Measurements from ENCODE around the gene RIPK3. TPM values are rescaled to one million over a fixed set of nuclear protein-coding genes. Genes with fewer than 3 reads are reported as not detected.

RIPK3 gene
- total RNA-seq, 4 donors from 2014 or later = 6.8 to 13.7 (median 11.1) TPM

DNA sequence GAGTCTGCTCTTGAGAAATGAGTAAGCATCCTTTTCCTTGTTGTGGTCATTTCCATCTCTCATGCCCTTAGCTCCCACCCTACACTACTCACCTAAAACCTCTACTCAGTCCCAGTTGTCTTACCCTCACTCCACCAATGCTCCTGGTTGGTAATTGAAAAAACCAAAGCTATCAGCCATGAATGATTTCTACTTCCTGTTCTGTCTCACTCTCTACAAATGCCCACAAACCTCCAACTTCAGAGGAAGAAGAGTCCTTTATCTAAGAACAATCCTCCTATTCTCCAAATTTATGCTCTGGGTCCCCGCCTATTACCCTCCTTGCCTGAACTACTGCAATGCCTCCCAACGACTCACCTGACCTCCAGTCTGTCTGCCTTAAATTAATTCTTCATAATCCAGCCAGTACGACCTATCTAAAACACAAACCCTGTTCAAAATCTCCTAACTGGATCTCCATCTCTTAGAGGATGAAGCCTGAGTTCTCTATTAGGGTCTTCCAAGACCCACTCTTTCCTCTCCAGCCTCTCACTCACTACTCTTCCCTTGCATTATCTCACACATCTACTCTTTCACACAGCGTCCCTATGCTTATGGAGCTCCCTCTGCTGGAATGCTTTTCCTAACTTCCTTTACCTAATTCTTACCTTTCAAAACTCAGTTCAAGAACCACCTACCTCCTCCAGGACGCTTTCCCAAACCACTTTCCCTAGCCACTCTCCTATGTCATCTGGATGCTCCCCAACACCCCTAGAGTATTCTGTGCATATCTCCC, 42.4 kb downstream of the RIPK3 start:
- Histone ChIP-seq H3K4me3 (no peak overlapping the region), H3K4me1 (peaks cover 44% of the 10 kb centered on the region), H3K36me3 (peaks cover 36% of the 10 kb centered on the region), H3K27me3 (no peaks in the 10 kb centered on the region), H3K9me3 (no peaks in the 10 kb centered on the region), H3K27ac (no peak overlapping the region)
- TF ChIP-seq, protein P1, sequence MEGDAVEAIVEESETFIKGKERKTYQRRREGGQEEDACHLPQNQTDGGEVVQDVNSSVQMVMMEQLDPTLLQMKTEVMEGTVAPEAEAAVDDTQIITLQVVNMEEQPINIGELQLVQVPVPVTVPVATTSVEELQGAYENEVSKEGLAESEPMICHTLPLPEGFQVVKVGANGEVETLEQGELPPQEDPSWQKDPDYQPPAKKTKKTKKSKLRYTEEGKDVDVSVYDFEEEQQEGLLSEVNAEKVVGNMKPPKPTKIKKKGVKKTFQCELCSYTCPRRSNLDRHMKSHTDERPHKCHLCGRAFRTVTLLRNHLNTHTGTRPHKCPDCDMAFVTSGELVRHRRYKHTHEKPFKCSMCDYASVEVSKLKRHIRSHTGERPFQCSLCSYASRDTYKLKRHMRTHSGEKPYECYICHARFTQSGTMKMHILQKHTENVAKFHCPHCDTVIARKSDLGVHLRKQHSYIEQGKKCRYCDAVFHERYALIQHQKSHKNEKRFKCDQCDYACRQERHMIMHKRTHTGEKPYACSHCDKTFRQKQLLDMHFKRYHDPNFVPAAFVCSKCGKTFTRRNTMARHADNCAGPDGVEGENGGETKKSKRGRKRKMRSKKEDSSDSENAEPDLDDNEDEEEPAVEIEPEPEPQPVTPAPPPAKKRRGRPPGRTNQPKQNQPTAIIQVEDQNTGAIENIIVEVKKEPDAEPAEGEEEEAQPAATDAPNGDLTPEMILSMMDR (IDR thresholded peaks at IDR 0.05) = peak; percentile 19 to 45
- no peak for TF ChIP-seq POLR2A (IDR thresholded peaks at IDR 0.05)
- DNase-seq (ENCODE audit: low spot score in 2 of 2) = no peak
- WGBS = 41% methylated on average over 5 of the region's 5 CpGs

DNA sequence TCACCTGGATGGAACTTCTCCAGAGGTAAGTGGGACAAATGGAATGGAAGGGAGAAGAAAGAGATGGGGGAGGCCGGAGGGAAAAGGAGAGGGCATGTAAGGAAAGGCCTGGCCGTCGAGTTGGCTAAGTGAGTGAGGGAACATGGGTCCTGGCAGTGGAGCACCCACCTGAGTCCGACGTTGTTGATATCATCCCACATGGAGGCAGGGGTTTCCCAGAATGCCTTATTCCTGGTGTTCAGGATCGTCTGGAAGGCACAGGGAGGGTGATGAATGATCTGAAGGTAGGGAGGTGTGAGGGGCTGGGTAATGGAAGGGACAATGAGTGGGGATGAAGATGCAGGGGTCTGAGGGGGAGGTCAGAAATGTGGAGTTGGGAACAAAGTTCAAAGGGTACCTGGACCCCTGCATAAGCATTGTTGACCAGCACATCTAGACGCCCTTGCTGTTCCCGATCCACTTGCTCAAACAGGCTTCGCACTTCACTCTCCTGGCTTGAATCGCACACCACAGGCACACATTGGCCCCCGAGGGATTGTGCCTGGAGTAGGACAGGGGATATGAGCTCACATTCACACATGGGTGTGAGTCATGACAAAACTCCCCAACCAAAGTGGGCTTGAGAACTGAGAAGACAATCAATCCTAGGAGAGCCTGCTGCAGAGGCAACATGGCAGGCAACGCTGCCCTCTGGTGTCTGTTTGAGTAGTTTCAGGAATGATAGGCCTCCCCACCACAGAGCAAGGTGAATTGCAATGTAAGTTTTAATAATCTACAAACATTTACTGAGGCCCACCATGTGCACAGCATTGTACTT, 43.2 kb downstream of the RIPK3 start:
- Histone ChIP-seq H3K9me3 (no peaks in the 10 kb centered on the region), H3K4me3 (no peak overlapping the region), H3K27me3 (no peaks in the 10 kb centered on the region), H3K4me1 (peaks cover 44% of the 10 kb centered on the region), H3K36me3 (peaks cover 36% of the 10 kb centered on the region), H3K27ac (peak overlapping the region; percentile 64)
- 62% methylated on average over 11 of the region's 12 CpGs for WGBS
- TF ChIP-seq, protein P1 (IDR thresholded peaks at IDR 0.05) = peak; percentile 71 to 74
- TF ChIP-seq POLR2AphosphoS5 (IDR thresholded peaks at IDR 0.05) (peak in 1 of 3 donors; percentile 15), POLR2A (IDR thresholded peaks at IDR 0.05) (no peak), EP300 (IDR thresholded peaks at IDR 0.05) (no peak)
- DNase-seq (ENCODE audit: low spot score in 2 of 2) = peak; percentile 77 to 82

DNA sequence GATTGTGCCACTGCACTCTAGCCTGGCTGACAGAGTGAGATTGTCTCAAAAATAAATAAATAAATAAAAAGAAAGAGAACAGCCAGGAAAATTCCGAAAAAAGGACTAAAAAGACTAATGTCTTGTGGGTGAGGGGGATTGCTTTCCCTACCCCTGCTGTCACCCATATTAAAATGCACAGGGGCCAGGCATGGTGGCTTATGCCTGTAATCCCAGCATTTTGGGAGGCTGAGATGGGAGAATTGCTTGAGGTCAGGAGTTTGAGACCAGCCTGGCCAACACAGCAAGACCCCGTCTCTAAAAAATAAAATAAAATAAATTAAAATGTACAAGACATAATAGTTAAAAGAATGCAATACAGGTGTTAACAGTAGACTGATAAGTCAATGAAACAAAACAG, 46.3 kb downstream of the RIPK3 start:
- Histone ChIP-seq H3K9me3 (no peaks in the 10 kb centered on the region), H3K27me3 (no peaks in the 10 kb centered on the region), H3K4me1 (peaks cover 21% of the 10 kb centered on the region), H3K4me3 (no peak overlapping the region), H3K27ac (no peak overlapping the region), H3K36me3 (peaks cover 57% of the 10 kb centered on the region)
- DNase-seq (ENCODE audit: low spot score in 2 of 2) = no peak
- WGBS = 94% methylated on average over 2 of the region's 2 CpGs
- TF ChIP-seq POLR2A (IDR thresholded peaks at IDR 0.05) (no peak), POLR2AphosphoS5 (IDR thresholded peaks at IDR 0.05) (no peak)

DNA sequence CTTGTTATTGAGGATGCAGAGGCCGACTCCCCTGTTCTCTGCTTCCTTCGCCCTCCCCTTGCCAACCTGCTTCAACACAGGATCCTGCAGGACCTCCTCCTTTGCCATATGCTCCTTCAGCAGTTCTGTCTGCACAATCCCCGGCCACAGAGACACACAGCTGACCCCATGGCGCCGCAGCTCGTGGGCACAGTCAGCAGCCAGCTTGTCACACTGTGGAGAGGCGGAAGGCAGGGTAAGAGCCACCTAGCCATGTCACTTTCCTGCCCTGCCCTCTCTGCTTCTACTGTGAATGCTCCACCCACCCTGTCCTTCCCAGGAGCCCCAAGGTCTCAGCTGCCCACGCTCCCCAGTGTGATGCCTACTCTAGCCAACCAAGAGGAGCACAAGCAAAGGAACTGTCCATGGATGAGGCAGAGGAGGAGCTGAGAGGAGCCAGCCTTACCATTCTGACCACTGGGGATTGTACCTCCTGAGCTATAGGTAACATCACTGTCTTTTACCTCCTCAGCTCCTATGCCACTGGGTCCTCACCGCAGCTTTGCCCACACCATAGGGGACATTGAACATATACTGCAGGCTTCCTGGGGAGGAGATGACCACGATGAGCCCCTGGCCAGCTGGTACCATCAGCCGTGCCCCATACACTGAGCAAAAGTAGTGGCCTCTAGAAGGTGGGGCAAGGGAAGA, 47.5 kb downstream of the RIPK3 start:
- Histone ChIP-seq H3K4me3 (no peak overlapping the region), H3K27ac (no peak overlapping the region), H3K27me3 (no peaks in the 10 kb centered on the region), H3K36me3 (peaks cover 57% of the 10 kb centered on the region), H3K9me3 (no peaks in the 10 kb centered on the region), H3K4me1 (peaks cover 10% of the 10 kb centered on the region)
- TF ChIP-seq POLR2AphosphoS5 (IDR thresholded peaks at IDR 0.05) (no peak), EP300 (IDR thresholded peaks at IDR 0.05) (no peak), POLR2A (IDR thresholded peaks at IDR 0.05) (no peak)
- TF ChIP-seq, protein P1 (IDR thresholded peaks at IDR 0.05) = no peak
- 97% methylated on average over 8 of the region's 11 CpGs for WGBS
- DNase-seq (ENCODE audit: low spot score in 2 of 2) = no peak

GRCh38 chr14:24291446-24292117, 48.2 kb downstream of the RIPK3 start:
- Histone ChIP-seq H3K36me3 (peaks cover 56% of the 10 kb centered on the region), H3K27me3 (no peaks in the 10 kb centered on the region), H3K4me1 (peaks cover 3% of the 10 kb centered on the region), H3K9me3 (no peaks in the 10 kb centered on the region), H3K27ac (no peak overlapping the region), H3K4me3 (no peak overlapping the region)
- no peak for DNase-seq (ENCODE audit: low spot score in 2 of 2)
- TF ChIP-seq EP300 (IDR thresholded peaks at IDR 0.05) (no peak), POLR2A (IDR thresholded peaks at IDR 0.05) (no peak), POLR2AphosphoS5 (IDR thresholded peaks at IDR 0.05) (no peak)
- TF ChIP-seq, protein P1 (IDR thresholded peaks at IDR 0.05) = no peak
- WGBS = 88% methylated on average over 3 of the region's 3 CpGs
